EH (cell line): ENCODE data around the gene PLIN1.

Source experiments
- DNase-seq: peaks from one replicate; pipeline ENCODE4 v3.0.0-alpha.2; 2015; ENCODE audit warnings: low read depth

Gene PLIN1

GRCh38 chr15:89627256-89627970 lies 51.8 kb downstream of the PLIN1 start:
- no peak for DNase-seq

- no peak for DNase-seq
Measured at GRCh38 chr15:89625716-89626115, 53.5 kb downstream of the PLIN1 start.

GRCh38 chr15:89623165-89623564 lies 56.0 kb downstream of the PLIN1 start:
- DNase-seq = peak; percentile 14

GRCh38 chr15:89621547-89621946 lies 57.6 kb downstream of the PLIN1 start:
- no peak for DNase-seq

- no peak for DNase-seq
Measured at GRCh38 chr15:89616228-89616627, 62.9 kb downstream of the PLIN1 start.

- DNase-seq = no peak
Measured at GRCh38 chr15:89615135-89615534, 64.0 kb downstream of the PLIN1 start.
